GM18517 (cell line): ENCODE measurements around the gene MED14.

ENCODE experiments used
- ATAC-seq: cut with Tn5 transposase; IDR thresholded peaks from one replicate; pipeline ENCODE4 v1.9.1; 2021; ENCODE audit warnings: mild to moderate bottlenecking, moderate library complexity; ENCODE audit not compliant: unreplicated experiment

Gene MED14

DNA sequence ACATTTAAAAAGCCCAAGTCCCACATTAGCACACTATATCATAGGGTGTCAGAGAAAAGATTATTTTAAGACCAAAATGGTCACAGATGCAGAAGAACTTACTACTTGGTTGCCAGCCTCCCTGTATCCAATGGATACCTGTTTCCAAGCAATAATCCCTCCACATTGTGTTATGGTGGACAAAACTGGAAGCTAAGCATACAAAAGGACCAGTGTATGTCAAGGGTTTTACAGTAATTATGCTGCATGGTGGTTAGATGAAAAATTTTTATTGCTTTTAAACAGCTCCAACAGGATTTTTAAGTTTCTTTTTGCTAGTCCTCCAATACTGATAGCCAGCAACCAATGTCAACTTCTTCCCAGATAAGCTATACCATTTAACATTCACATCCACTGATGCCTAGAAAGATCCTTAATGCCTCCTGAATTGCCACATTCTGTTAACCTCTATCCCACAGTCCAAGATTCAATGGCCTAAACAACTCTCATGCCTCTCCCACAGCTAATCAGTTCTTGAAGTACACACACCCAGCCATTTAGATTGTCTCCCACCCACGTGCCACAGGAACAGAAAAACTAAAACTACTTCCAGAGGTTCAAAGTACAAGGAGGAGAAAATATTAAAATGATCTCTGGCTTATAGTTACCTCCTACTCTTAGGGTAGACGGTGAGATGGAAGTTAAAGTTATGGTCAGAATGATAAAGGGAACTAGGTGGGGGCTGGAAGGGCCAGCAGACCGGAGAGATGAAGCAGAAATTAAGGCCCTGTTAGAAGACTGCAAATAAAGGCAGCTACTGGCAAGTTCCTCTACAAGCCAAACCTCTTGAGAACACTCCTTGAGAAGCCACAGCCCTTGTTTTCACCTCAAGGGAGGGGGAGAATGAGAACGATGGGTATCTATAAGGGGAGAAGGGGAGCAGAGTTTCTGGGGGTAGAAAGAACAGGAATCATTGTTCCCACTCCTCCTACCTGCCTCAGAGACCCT lies 5.5 kb downstream of the MED14 start:
- no peak for ATAC-seq

DNA sequence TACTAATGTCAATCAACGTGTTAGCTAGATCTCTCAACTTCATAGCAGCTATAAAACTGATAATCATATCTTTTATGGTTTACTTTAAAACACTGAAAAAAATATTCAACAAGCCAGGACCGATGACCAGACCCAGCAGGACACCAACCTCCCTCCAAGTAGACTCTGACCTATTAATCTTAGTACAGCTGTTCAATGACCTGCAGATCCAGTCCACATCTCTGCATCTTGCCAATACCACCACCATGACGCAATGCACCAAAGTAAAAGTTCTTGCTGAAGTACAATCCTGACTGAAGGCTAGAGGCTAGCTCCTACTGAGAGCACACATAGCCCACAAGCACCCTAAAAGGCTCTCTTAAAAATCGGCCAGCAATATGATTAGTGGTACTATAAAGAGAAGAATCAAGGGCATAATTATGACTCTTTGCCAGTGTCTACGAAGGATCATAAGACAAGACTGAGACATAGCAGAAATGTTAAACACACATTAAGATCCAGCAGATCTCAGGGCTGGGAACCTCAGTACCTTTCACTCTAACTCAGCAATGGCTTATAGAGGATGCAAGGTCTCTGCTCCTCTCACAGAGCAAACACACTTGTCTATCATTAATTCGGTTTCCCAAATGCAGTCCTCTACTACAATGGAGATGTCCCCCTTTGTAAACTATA lies 7.6 kb downstream of the MED14 start:
- no peak for ATAC-seq

GRCh38 chrX:40727093-40727492 lies 8.2 kb downstream of the MED14 start:
- no peak for ATAC-seq

DNA sequence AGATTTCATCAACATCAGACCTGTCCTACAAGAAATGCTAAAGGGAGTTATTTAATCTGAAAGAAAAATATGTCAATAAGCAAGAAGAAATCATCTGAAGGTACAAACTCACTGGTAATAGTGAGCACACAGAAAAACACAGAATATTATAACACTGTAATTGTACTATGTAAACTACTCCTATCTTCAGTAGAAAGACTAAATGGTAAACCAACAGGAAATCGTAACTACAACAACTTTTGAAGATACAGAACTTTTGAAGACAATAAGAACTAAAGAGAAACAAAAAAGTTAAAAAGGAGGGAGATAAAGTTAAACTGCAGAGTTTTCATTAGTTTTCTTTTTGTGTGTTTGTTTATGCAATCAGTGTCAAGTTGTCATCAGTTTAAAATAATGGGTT lies 12.4 kb downstream of the MED14 start:
- ATAC-seq = no peak

- ATAC-seq = no peak
Measured at GRCh38 chrX:40721489-40722106, 13.7 kb downstream of the MED14 start.

DNA sequence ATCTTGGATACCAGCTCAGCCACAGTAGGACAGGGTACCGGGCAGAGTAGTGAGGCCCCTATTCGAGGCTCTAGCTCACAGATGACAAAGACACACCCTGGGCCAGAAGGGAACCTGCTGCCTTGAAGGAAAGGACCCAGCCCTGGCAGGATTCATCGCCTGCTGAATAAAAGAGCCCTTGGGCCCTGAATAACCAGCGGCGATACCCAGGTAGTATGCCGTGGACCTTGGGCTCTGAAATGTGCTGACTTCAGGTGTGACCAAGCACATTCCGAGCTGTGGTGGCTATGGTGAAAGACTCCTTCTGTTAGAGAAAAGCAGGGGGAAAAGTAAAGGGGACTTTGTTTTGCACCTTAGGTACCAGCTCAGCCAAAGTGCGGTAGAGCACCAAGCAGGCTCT lies 14.6 kb downstream of the MED14 start:
- no peak for ATAC-seq

DNA sequence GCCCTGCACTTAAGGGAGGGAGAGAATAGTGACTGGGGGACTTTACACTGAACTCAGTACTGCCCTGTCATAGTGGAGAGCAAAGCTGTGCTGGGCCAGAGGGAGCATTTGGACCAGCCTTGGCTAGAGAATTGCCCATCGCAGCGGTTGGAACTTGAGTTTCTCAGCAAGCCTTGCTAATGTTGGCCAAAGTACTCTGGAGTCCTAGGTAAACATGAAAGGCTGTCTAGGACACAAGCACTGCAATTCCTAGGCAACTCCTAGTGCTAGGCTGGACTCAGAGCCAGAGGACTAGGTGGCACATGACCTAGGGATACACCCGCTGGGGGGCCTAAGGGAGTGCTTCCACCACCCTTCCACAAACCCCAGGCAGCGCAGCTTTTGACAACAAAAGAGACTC lies 15.0 kb downstream of the MED14 start:
- ATAC-seq = no peak

GRCh38 chrX:40719731-40720130 lies 15.6 kb downstream of the MED14 start:
- ATAC-seq = no peak

- ATAC-seq = no peak
Measured at GRCh38 chrX:40719218-40719617, 16.1 kb downstream of the MED14 start.

DNA sequence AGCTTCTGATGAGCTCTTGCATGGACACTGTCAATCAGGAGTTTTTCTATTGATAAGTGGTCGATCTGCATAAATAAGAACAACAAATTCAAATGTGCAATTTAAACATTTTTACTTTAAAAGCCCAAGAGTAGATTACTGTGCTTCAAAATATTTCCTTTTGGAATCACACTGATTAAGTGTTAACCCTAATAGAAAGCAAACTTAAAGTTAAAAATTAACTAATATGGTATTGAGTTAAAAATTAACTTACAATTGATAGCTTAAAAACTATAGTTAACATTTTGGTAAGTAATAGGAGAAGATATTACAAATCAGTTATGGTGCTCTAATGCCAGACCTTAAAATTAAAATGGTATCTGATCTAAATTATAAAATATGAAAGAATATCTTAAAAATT lies 25.9 kb downstream of the MED14 start:
- ATAC-seq = no peak

- no peak for ATAC-seq
Measured at GRCh38 chrX:40705658-40706312, 29.6 kb downstream of the MED14 start.

- ATAC-seq = no peak
Measured at GRCh38 chrX:40700640-40701342, 34.6 kb downstream of the MED14 start.

DNA sequence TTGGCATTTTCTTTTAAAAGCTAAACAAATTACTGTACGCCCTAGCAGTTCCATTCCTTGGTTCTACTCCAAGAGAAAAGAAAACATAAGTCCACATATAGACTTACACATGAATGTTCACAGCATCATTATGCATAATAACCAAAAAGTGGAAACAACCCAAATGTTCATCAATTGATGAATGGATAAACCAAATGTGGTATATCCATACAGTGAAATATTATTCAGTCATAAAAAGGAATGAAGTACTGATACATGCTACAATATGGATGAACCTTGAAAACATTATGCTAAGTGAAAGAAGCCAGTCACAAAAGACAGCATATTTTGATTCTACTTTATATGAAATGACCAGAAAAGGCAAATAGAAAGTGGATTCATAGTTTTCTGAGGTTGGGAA lies 36.5 kb downstream of the MED14 start:
- no peak for ATAC-seq

DNA sequence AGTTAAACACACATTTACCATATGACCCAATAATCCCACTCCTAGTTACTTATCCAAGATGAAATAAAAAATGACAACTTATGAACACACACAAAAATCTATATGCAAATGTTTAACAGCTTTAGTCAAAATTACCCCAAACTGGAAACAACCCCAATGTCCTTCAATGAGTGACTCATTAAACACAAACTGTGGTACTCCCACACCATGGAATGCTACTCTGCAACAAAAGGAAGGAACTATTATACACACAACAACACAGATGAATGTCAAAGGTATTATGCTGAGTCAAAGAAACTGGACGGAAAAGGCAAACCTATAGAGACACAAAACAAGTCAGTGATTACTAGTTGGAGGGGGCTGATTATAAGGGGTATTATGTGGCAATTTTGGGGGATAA lies 40.5 kb downstream of the MED14 start:
- no peak for ATAC-seq

GRCh38 chrX:40688929-40689328 lies 46.4 kb downstream of the MED14 start:
- ATAC-seq = no peak

- ATAC-seq = no peak
Measured at GRCh38 chrX:40687169-40687568, 48.2 kb downstream of the MED14 start.

DNA sequence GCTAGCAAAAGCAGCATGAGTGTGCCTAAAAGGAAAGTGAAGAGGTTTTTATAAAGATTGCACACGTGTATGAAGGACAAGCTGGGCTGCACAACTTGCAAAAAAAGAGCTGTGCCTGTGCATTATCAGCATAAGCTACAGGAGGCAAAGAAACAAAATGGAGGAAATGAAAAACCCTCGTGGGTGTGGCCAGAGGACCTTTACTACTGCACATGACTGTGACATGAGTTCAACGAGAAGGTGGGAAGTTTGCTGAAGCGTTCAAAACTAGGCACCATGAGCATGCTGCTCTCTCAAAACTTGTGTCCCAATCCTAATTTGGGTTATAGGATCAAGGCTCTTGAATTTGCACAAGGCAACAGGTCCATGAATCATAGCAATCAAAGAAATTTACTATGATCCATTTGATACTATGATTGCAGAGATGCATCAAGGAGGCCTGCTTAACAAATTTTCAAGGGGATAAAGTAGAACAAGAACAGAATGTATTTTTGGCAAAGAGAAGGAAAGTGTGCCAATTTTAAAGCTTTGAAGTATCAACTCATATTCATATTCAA lies 49.9 kb downstream of the MED14 start:
- no peak for ATAC-seq

- ATAC-seq = no peak
Measured at GRCh38 chrX:40684092-40684491, 51.2 kb downstream of the MED14 start.

GRCh38 chrX:40683245-40683644 lies 52.1 kb downstream of the MED14 start:
- no peak for ATAC-seq

- no peak for ATAC-seq
Measured at GRCh38 chrX:40671126-40671525, 64.2 kb downstream of the MED14 start.
